ENCODE data around the gene TOB2. TPM values are rescaled to one million over a fixed set of nuclear protein-coding genes. Genes with fewer than 3 reads are reported as not detected.

The TOB2 gene
- total and polyA plus RNA-seq, 2 donors (not counting 1 experiment from before 2014, with no cell fraction given) = 20.6 to 20.9 TPM

DNA sequence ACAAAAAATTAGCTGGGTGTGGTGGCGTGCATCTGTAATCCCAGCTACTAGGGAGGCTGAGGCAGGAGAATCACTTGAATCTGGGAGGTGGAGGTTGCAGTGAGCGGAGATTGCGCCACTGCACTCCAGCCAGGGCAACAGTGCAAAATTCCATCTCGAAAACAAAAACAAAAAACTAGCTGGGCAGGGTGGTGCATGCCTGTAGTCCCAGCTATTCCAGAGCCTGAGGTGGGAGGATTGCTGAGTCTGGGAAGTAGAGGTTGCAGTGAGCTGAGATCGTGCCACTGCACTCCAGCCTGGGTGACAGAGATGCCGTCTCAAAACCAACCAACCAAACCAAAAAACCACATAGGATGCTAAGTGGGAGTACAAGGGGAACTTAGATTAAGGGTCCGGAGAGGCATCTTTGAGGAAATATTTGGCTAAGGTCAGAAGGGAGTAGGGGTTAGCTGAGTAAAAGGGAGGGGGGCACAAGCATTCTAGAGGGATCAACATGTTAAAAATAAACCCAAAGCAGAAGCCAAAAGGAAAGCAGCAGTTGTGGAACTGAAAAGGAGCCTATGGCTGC is 11.6 kb upstream of the TOB2 start:
- no peaks in the 10 kb centered on the region for H3K79me2 ChIP-seq (ENCODE audit: control insufficient read depth, insufficient read depth, low read length)
- peaks cover 8% of the 10 kb centered on the region for H3K36me3 ChIP-seq (ENCODE audit: control insufficient read depth, insufficient read depth, low read length)
- no peak overlapping the region for H2AFZ ChIP-seq (ENCODE audit: low read length)
- no peak for TF ChIP-seq EZH2 (IDR thresholded peaks at IDR 0.05; ENCODE audit: low read length, missing control alignments)
- TF ChIP-seq, protein P1, sequence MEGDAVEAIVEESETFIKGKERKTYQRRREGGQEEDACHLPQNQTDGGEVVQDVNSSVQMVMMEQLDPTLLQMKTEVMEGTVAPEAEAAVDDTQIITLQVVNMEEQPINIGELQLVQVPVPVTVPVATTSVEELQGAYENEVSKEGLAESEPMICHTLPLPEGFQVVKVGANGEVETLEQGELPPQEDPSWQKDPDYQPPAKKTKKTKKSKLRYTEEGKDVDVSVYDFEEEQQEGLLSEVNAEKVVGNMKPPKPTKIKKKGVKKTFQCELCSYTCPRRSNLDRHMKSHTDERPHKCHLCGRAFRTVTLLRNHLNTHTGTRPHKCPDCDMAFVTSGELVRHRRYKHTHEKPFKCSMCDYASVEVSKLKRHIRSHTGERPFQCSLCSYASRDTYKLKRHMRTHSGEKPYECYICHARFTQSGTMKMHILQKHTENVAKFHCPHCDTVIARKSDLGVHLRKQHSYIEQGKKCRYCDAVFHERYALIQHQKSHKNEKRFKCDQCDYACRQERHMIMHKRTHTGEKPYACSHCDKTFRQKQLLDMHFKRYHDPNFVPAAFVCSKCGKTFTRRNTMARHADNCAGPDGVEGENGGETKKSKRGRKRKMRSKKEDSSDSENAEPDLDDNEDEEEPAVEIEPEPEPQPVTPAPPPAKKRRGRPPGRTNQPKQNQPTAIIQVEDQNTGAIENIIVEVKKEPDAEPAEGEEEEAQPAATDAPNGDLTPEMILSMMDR (conservative IDR thresholded peaks at IDR 0.05 in 1 of 2, IDR thresholded peaks at IDR 0.05 in 1 of 2; ENCODE audit: low read depth in 1 of 2, low read length in 2 of 2) = no peak
- DNase-seq (ENCODE audit: low read depth in 2 of 2) = no peak
- no peak overlapping the region for H3K9ac ChIP-seq (ENCODE audit: insufficient read depth, low read length)
- H3K4me2 ChIP-seq (ENCODE audit: extremely low read depth, insufficient read depth, low read length) = no peak overlapping the region
- no peaks in the 10 kb centered on the region for H3K9me3 ChIP-seq (ENCODE audit: control insufficient read depth, insufficient read depth, low read depth, low read length)
- no peaks in the 10 kb centered on the region for H3K4me1 ChIP-seq (ENCODE audit: control insufficient read depth, extremely low read depth, insufficient read depth, low read length)
- H4K20me1 ChIP-seq (ENCODE audit: control insufficient read depth, extremely low read depth, insufficient read depth, low read length) = no peaks in the 10 kb centered on the region
- no peak overlapping the region for H3K27ac ChIP-seq (ENCODE audit: insufficient read depth, low read length)
- no peak overlapping the region for H3K4me3 ChIP-seq (replicated peaks in 1 of 4; ENCODE audit: control extremely low read depth in 1 of 4, insufficient read depth in 1 of 4, low read depth in 3 of 4, low read length in 4 of 4)
- H3K27me3 ChIP-seq (ENCODE audit: control insufficient read depth, insufficient read depth, low read length) = no peaks in the 10 kb centered on the region

DNA sequence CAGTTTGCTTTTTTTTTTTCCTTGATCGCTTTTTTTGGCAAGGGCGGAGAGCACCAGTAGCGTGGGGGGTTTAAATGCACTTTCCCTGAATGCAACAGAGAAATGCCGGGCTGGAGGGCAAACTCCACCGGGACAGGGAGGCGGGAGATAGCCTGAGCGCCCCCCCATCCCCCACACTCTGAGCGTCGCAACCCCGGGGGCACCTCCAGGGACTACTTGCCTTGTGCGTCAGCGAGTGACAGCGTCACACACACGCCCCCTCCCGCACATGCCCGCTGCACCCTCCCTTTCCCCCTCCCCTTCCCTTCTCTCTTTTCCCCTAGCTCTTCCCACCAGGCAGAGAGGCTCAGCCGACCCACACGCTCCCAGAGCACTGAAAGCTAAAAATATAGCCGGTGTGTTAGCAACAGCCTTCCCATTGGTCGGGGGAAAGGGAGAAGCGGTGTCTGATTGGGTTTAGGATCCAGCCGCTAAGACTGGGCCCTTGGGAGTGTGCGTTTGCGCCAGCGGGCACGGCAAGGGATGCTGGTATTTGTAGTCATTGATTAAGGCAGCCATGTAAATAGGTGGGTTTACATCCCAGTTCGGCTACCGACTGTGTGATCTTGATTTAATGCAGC is 1.7 kb upstream of the TOB2 start:
- H4K20me1 ChIP-seq (ENCODE audit: control insufficient read depth, extremely low read depth, insufficient read depth, low read length) = no peaks in the 10 kb centered on the region

More for the DNA sequence above, 1.7 kb upstream of the TOB2 start:
- Histone ChIP-seq H3K4me1 (ENCODE audit: control insufficient read depth, extremely low read depth, insufficient read depth, low read length) (no peaks in the 10 kb centered on the region), H3K27me3 (ENCODE audit: control insufficient read depth, insufficient read depth, low read length) (no peaks in the 10 kb centered on the region), H3K27ac (ENCODE audit: insufficient read depth, low read length) (peak overlapping the region; percentile 98), H3K4me3 (replicated peaks in 1 of 4; ENCODE audit: control extremely low read depth in 1 of 4, insufficient read depth in 1 of 4, low read depth in 3 of 4, low read length in 4 of 4) (peak overlapping the region; percentile 68 to 98 (median 87)), H3K9me3 (ENCODE audit: control insufficient read depth, insufficient read depth, low read depth, low read length) (no peaks in the 10 kb centered on the region), H3K4me2 (ENCODE audit: extremely low read depth, insufficient read depth, low read length) (peak overlapping the region; percentile 96), H3K36me3 (ENCODE audit: control insufficient read depth, insufficient read depth, low read length) (peaks cover 2% of the 10 kb centered on the region), H2AFZ (ENCODE audit: low read length) (peak overlapping the region; percentile 63), H3K79me2 (ENCODE audit: control insufficient read depth, insufficient read depth, low read length) (peaks cover 33% of the 10 kb centered on the region), H3K9ac (ENCODE audit: insufficient read depth, low read length) (peak overlapping the region; percentile 90)
- peak; percentile 99 to 100 for DNase-seq (ENCODE audit: low read depth in 2 of 2)
- TF ChIP-seq EZH2 (IDR thresholded peaks at IDR 0.05; ENCODE audit: low read length, missing control alignments) = no peak
- TF ChIP-seq, protein P1 (conservative IDR thresholded peaks at IDR 0.05 in 1 of 2, IDR thresholded peaks at IDR 0.05 in 1 of 2; ENCODE audit: low read depth in 1 of 2, low read length in 2 of 2) = no peak

All from fibroblast of lung (primary cell).